CD4-positive, alpha-beta T cell treated with Interleukin-15 for 4 hours (primary cell): ENCODE data around the gene CD1D.
"Not testable (repeated sequence)": the region's sequence is repeated elsewhere in the genome, so short reads cannot be mapped to it uniquely, and the experiment has no call there.

Experiments
- DNase-seq: peaks from one replicate; pipeline ENCODE4 v3.0.0-alpha.2; 2020; ENCODE audit warnings: low spot score

The CD1D gene

GRCh38 chr1:158176399-158176798 lies 4.3 kb upstream of the CD1D start:
- no peak for DNase-seq

DNA sequence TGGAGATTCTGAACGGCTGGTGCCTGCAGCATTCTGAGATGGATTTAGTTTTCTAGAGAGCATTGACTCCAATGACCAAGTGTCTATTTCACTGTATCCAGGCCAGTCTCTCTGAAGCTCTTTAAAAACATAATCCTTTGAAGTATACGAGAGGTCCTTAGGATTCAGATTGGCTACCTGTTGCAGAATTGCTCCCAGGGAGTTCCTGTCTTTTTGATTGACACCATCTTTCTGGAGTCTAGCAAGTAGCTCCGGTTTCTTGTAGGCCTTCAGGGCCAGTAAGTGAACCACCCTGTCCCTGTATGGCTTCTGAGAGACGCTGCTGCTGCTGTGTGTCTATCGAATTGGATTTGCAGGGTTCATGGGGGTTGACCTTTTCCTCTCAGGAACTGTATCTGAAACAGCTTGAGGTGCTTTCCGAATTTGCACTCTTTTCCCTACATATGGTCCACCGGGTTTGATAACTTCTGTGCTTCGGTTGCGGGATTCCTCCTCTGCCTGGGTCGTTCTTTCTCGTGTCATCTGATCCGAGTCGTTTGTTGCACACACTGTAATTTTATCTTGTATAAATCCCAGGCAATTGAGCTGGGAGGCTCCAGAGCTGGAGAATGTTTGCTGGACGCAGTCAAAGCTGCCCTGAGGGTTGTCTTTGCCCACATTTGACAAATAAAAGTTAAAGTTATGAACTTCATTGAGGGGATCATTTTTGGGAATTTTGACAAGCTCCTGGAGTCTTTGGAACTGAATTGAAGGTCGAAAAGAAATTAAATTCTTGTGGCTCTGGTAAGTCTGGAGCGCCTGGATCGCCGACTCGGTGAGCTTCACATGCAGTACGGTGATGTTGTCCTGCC lies 3.6 kb upstream of the CD1D start:
- not testable (repeated sequence) for DNase-seq

GRCh38 chr1:158177700-158178450 lies 2.8 kb upstream of the CD1D start:
- no peak for DNase-seq

- DNase-seq: no peak
Observed at GRCh38 chr1:158179301-158180041, 1.2 kb upstream of the CD1D start.

DNA sequence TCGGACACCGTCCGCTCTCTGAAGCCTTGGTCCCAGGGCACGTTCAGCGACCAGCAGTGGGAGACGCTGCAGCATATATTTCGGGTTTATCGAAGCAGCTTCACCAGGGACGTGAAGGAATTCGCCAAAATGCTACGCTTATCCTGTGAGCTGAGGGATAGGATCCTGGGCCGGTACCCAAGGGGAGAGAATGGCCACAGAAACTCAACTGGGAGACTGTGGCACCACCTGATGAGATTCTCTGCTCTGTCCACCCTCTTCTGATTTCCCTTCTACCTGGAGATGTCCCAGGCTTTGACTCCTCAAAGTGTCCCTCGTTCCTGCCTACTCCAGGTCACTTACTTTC lies 855 bp downstream of the CD1D start:
- no peak for DNase-seq

DNA sequence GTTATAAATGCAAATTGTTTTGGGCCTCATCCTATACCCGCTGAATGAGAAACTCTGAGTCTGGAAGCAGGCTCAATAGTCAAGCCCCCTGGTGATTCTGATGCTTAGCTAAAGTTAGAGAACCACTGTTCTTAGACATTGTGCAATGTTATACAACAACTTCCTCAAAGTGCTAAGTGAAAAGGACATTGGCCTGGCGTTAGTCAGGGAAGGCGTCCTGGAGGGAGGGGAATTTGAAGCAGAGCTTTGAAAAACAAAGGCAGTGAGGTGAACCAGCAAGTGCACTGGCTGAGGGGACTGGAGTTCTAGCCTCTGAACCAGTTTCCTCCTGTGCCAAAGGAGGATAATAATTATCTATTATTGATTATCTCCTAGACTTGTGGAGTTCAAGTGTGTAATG lies 5.1 kb downstream of the CD1D start:
- DNase-seq: no peak

- DNase-seq: no peak
Observed at GRCh38 chr1:158186180-158186579, 5.5 kb downstream of the CD1D start.

DNA sequence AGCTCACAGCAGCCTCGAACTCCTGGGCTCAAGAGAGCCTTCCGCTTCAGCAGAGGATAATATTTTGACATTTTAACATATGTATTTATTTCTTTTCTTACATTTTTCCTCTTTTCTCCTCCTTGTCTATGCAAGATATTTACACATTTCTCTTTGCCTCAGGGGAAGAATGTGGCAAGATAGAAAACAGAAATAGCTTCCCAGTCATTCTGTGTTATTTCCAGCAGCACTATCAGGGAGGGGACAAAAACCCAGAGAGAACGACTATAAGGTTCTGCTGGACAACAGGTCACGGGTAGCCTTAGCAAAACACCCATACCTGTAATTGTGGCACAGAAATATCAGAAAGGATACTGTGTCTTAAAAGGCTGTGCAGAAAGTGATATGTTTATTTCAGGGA lies 7.9 kb downstream of the CD1D start:
- DNase-seq: no peak

GRCh38 chr1:158189624-158190023 lies 8.9 kb downstream of the CD1D start:
- no peak for DNase-seq

DNA sequence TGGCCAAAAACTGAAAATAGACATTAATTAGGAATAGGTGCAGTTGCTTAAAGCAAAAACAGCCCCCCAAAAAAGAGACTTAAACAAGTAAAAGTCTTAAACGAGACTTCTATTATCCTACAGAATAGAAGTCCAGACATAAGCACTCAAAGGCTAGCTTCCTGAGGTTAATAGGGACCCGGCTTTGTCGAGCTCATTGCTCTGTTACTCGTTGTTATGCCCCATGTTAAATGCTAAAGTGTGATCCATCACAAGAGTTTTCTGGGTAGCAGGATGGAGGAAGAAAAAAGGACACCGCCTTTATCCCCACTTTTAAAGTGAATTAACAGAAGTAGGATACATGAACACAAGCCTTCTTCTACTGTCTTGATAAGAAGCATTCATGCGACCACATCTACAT lies 10.6 kb downstream of the CD1D start:
- DNase-seq: no peak

DNA sequence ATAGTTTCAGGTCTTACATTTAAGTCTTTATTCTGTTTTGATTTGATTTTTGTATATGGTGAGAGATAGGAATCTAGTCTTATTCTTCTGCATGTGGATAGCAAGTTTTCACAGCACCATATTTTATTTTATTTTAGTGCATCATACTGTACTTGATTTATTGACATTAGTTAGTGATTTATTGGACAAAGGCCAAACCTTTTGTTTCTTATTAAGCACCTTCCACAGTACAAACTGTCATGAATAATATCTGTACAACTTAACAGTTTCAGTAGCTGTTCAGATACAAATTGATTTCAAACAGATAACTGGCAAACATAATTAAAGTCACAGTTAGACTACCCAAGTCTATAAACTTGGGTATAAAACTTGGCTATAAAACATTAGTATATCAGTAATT lies 15.8 kb downstream of the CD1D start:
- no peak for DNase-seq

- no peak for DNase-seq
Observed at GRCh38 chr1:158199849-158200248, 19.2 kb downstream of the CD1D start.

DNA sequence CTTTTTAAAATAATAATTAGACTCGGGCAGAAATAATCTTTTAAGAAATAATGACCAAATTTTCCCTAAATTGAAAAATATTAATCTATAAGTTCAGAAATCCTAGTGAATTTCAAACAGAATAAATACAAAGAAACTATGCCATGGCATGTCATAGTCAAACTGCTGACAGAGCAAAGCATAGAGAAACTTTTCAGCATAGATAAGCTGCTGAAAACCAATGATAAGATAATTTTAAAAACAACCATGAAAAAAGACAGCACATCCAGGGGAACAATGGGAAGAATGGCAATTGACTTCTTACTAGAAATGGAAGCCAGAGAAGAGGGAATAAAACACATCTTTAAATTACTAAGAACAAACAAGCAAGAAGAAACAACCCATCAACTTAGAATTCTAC lies 19.8 kb downstream of the CD1D start:
- DNase-seq: no peak

GRCh38 chr1:158203693-158204457 lies 23.2 kb downstream of the CD1D start:
- DNase-seq: peak; percentile 29

DNA sequence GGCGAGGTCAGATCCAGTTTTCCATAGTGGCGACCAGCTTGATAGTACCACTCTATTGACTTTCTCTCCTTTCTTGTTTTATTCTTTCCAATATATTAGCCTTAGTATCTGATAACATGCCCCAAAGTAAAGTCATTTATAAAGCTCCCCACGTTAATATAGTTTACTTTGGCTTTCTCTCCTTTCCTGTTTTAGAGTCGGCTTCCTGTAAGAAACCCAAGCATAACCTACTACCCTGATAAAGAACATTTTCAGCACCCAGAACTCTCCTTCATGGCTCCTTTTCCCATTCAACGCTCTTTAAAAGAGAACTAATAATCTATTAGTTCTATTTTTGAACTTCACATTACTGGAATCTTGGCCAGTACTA lies 23.7 kb downstream of the CD1D start:
- no peak for DNase-seq

- no peak for DNase-seq
Observed at GRCh38 chr1:158208586-158209116, 28.0 kb downstream of the CD1D start.

GRCh38 chr1:158212320-158212719 lies 31.6 kb downstream of the CD1D start:
- no peak for DNase-seq

GRCh38 chr1:158223445-158223844 lies 42.8 kb downstream of the CD1D start:
- DNase-seq: not testable (repeated sequence)

GRCh38 chr1:158227904-158228623 lies 47.4 kb downstream of the CD1D start:
- no peak for DNase-seq
